ENCODE results near the gene AGPAT4. TPM values are rescaled to one million over a fixed set of nuclear protein-coding genes. Genes with fewer than 3 reads are reported as not detected.

The AGPAT4 gene
- total RNA-seq, 4 donors from 2014 or later: 1.0 to 17.4 (median 6.4) TPM

GRCh38 chr6:161232467-161232866, 41.4 kb downstream of the AGPAT4 start:
- intact Hi-C loops (cut with DNase I): no loop called here

GRCh38 chr6:161232010-161232409, 41.9 kb downstream of the AGPAT4 start:
- Histone ChIP-seq H3K9me3 (no peaks in the 10 kb centered on the region), H3K27me3 (no peaks in the 10 kb centered on the region), H3K4me1 (peaks cover 6 to 51% (median 24%) of the 10 kb centered on the region in 3 donors), H3K27ac (no peak overlapping the region), H3K4me3 (no peak overlapping the region), H3K36me3 (no peaks in the 10 kb centered on the region)
- intact Hi-C loops (cut with DNase I): no loop called here
- TF ChIP-seq CTCF (IDR thresholded peaks at IDR 0.05) (no peak), POLR2A (IDR thresholded peaks at IDR 0.05) (no peak)
- no peak for DNase-seq
- WGBS, 2 donors: 82 to 87% methylated on average over 9 of the region's 9 CpGs

More at GRCh38 chr6:161232467-161232866, 41.4 kb downstream of the AGPAT4 start:
- Histone ChIP-seq H3K36me3 (no peaks in the 10 kb centered on the region), H3K27ac (no peak overlapping the region), H3K9me3 (no peaks in the 10 kb centered on the region), H3K4me1 (peaks cover 6 to 46% (median 19%) of the 10 kb centered on the region in 3 donors), H3K27me3 (no peaks in the 10 kb centered on the region), H3K4me3 (no peak overlapping the region)
- no peak for DNase-seq
- WGBS, 2 donors: 96 to 97% methylated on average over 8 to 10 of the region's 11 CpGs
- no peak for TF ChIP-seq CTCF (IDR thresholded peaks at IDR 0.05)
- TF ChIP-seq POLR2A (IDR thresholded peaks at IDR 0.05): no peak

- Histone ChIP-seq H3K36me3 (no peaks in the 10 kb centered on the region), H3K27me3 (no peaks in the 10 kb centered on the region), H3K4me3 (no peak overlapping the region), H3K9me3 (no peaks in the 10 kb centered on the region), H3K27ac (no peak overlapping the region), H3K4me1 (peaks cover 6 to 56% (median 30%) of the 10 kb centered on the region in 3 donors)
- no peak for DNase-seq
- WGBS, 2 donors: 84 to 85% methylated on average over 2 of the region's 2 CpGs
- TF ChIP-seq CTCF (IDR thresholded peaks at IDR 0.05): no peak
- TF ChIP-seq POLR2A (IDR thresholded peaks at IDR 0.05): no peak
- intact Hi-C loops (cut with DNase I): no loop called here
Measured at GRCh38 chr6:161230339-161230738, 43.5 kb downstream of the AGPAT4 start.

- Histone ChIP-seq H3K9me3 (no peaks in the 10 kb centered on the region), H3K36me3 (no peaks in the 10 kb centered on the region), H3K27ac (peak overlapping the region; percentile 58 to 82 (median 76)), H3K4me3 (peak overlapping the region in 1 of 4 donors; percentile 9), H3K27me3 (no peaks in the 10 kb centered on the region), H3K4me1 (peaks cover 6 to 48% (median 23%) of the 10 kb centered on the region in 3 donors)
- DNase-seq: no peak
- TF ChIP-seq CTCF (IDR thresholded peaks at IDR 0.05) (no peak), POLR2A (IDR thresholded peaks at IDR 0.05) (no peak)
- 40 to 45% methylated on average over 7 of the region's 7 CpGs for WGBS, 2 donors
- intact Hi-C loops (cut with DNase I): no loop called here
Measured at GRCh38 chr6:161228921-161229591, 44.8 kb downstream of the AGPAT4 start.

GRCh38 chr6:161228096-161228495, 45.8 kb downstream of the AGPAT4 start:
- 77 to 95% methylated on average over 6 of the region's 6 CpGs for WGBS, 2 donors
- Histone ChIP-seq H3K27ac (peak overlapping the region in 3 of 4 donors; percentile 25 to 77 (median 76)), H3K9me3 (no peaks in the 10 kb centered on the region), H3K4me1 (peaks cover 6 to 46% (median 21%) of the 10 kb centered on the region in 3 donors), H3K36me3 (no peaks in the 10 kb centered on the region), H3K4me3 (no peak overlapping the region), H3K27me3 (no peaks in the 10 kb centered on the region)
- DNase-seq: no peak
- intact Hi-C loops (cut with DNase I): no loop called here
- no peak for TF ChIP-seq CTCF (IDR thresholded peaks at IDR 0.05)
- TF ChIP-seq POLR2A (IDR thresholded peaks at IDR 0.05): no peak
